ENCODE data around the gene ZFYVE1.

Gene ZFYVE1

DNA sequence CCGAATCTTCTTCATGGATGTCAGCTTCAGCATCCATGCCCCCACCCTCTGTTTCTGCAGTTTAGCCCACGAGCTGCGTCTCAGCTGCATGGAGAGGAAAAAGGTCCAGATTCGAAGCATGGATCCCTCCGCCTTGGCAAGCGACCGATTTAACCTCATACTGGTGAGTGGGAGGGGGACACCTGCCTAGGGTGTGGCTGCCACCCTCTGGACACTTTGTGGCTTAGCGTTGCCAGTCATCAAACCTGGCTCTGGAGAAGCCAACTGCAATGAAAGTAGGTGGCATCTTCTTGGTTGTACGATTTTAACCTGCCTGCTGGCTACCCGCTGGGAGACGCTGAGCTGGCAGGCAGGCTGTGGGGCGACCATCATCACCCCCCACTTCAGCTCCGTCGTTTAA lies 84.0 kb downstream of the ZFYVE1 start:
- TF ChIP-seq, protein P1, sequence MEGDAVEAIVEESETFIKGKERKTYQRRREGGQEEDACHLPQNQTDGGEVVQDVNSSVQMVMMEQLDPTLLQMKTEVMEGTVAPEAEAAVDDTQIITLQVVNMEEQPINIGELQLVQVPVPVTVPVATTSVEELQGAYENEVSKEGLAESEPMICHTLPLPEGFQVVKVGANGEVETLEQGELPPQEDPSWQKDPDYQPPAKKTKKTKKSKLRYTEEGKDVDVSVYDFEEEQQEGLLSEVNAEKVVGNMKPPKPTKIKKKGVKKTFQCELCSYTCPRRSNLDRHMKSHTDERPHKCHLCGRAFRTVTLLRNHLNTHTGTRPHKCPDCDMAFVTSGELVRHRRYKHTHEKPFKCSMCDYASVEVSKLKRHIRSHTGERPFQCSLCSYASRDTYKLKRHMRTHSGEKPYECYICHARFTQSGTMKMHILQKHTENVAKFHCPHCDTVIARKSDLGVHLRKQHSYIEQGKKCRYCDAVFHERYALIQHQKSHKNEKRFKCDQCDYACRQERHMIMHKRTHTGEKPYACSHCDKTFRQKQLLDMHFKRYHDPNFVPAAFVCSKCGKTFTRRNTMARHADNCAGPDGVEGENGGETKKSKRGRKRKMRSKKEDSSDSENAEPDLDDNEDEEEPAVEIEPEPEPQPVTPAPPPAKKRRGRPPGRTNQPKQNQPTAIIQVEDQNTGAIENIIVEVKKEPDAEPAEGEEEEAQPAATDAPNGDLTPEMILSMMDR (IDR thresholded peaks at IDR 0.05; ENCODE audit: borderline replicate concordance, insufficient read depth, low read depth, low read length): no peak
- no peak overlapping the region for H3K4me3 ChIP-seq (ENCODE audit: low read depth, low read length)

DNA sequence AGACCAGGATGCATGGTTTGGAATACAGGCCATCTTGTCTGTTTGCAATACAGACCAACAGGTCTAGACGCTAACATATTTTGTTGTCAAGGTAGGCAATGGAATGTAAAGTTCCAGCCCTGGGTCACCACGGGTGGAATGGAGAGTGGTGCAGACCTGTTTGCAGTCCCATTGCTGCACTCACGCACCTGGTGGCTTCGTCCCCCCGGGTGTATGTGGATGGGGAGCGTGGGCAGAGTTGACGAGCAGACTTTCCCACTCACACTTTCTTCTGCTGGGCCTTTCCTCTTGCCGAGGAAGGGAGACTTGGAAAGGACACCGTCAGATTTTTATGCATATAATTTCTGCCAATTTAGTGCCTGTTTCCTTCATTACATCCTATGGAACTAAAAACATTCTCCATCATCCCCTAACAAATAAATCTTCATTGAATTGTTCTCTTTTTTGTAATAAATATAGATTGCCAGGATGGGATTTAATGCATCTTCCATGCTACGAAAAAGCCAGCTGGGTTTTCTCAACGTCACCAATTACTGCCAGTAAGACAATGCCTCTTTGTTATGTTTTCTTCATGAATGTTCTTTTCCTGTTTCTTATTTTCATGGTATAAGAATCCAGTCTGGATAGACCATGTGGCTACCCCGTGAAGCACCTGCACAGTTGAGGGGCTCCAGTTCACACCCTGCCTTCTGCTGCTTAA lies 85.5 kb downstream of the ZFYVE1 start:
- TF ChIP-seq, protein P1 (IDR thresholded peaks at IDR 0.05; ENCODE audit: borderline replicate concordance, insufficient read depth, low read depth, low read length): no peak
- H3K4me3 ChIP-seq (ENCODE audit: low read depth, low read length): no peak overlapping the region

DNA sequence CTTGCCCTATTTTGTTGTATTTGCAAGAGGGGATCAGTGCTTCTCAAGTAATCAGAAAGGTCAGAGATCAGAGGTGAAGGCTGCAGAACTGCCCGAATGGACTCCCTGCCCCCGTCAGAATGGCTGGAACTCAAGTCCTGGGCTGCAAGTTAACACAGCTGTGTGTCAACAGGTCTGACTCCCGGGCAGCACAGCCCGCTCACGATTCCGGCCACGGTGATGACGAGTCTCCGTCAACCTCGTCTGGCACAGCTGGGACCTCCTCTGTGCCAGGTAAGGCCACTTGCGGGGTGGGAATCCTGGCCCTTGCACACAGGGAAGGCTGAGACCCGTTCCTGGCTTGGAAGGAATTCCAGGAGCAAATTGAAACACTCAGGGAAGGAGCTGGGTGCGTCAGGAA lies 87.3 kb downstream of the ZFYVE1 start:
- TF ChIP-seq, protein P1 (IDR thresholded peaks at IDR 0.05; ENCODE audit: borderline replicate concordance, insufficient read depth, low read depth, low read length): no peak
- H3K4me3 ChIP-seq (ENCODE audit: low read depth, low read length): no peak overlapping the region

DNA sequence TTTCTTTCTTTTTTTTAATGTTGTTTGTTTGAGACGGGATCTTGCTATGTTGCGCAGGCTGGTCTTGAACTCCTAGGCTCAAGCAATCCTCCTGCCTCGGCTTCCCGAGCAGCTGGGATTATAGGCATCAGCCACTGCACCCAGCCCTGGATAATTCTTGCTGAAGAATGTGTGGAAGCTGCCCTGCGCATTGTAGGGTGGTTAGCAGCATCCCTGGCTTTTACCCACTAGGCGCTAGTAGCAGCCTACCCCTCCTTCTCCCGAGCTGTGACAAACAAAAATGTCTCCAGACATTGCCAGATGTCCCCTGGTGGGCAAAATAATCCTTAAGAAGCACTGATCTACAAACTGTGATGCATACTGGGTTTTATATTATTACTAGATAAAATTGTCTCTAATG lies 94.0 kb downstream of the ZFYVE1 start:
- H3K4me3 ChIP-seq (ENCODE audit: low read depth, low read length): no peak overlapping the region
- TF ChIP-seq, protein P1 (IDR thresholded peaks at IDR 0.05; ENCODE audit: borderline replicate concordance, insufficient read depth, low read depth, low read length): no peak

DNA sequence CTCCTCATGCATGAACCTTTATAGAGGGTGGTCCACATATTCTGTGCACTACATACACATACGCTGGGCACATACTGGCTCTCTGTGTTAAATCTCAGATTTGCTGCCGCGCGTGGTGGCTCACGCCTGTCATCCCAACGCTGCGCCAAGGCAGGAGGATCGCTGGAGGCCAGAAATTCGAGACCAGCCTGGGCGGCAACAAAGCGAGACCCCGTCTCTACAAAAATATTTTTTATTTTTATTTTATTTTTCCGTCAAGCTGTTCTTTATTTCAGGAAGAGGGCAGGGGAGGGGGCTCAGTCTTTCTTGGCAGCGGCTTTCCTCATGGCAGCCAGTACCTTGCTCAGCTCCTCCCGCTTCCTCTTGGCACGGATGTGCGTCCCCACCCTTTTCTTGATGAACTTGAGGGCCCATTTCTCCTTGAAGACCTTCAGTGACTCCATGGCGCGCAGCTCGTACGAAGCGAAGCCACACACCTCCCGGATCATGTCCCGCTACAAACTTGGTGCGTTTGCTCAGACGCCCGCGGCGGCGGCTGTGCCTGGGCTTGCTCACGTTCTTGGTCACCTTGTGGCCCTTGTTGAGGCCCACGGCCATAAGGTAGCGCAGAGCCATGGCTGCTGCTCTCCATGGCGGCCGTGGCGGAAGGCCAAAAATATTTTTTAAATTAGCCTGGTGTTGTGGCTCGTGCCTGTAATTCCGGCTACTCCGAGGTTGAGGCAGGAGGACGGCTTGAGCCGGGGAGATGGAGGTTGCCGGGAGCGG lies 97.4 kb downstream of the ZFYVE1 start:
- TF ChIP-seq, protein P1 (IDR thresholded peaks at IDR 0.05; ENCODE audit: borderline replicate concordance, insufficient read depth, low read depth, low read length): no peak
- H3K4me3 ChIP-seq (ENCODE audit: low read depth, low read length): no peak overlapping the region

DNA sequence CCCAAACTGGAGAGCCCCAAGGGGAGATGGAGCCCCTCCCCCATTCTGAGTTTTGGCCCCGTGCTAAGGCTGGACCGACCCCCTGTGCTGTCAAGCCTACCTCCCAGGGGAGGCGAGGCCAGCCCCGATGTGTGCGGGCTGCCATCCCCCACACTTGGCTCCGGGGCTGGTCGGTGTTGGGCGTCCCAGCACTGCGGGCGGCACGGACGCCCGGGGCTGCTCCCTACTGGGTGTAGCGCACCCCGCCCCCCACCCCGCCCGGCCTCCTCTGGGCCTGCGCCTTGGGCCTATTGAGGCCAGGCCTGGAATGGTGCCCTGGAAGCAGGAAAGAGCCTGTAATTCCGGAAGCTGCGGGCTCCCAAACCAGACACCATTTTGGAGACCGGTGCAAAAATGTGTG lies 98.0 kb downstream of the ZFYVE1 start:
- H3K4me3 ChIP-seq (ENCODE audit: low read depth, low read length): no peak overlapping the region
- TF ChIP-seq, protein P1 (IDR thresholded peaks at IDR 0.05; ENCODE audit: borderline replicate concordance, insufficient read depth, low read depth, low read length): no peak

Data from GM12875 (cell line).